ENCODE results near the gene UBAP2L. TPM values are rescaled to one million over a fixed set of nuclear protein-coding genes. Genes with fewer than 3 reads are reported as not detected.
A peak's percentile ranks its signal among the peaks of the same experiment; 100 is the strongest.

Gene UBAP2L
- total and polyA plus RNA-seq, 2 experiments from 2014 or later = 98.5 to 157 TPM

- TF ChIP-seq, protein P1, sequence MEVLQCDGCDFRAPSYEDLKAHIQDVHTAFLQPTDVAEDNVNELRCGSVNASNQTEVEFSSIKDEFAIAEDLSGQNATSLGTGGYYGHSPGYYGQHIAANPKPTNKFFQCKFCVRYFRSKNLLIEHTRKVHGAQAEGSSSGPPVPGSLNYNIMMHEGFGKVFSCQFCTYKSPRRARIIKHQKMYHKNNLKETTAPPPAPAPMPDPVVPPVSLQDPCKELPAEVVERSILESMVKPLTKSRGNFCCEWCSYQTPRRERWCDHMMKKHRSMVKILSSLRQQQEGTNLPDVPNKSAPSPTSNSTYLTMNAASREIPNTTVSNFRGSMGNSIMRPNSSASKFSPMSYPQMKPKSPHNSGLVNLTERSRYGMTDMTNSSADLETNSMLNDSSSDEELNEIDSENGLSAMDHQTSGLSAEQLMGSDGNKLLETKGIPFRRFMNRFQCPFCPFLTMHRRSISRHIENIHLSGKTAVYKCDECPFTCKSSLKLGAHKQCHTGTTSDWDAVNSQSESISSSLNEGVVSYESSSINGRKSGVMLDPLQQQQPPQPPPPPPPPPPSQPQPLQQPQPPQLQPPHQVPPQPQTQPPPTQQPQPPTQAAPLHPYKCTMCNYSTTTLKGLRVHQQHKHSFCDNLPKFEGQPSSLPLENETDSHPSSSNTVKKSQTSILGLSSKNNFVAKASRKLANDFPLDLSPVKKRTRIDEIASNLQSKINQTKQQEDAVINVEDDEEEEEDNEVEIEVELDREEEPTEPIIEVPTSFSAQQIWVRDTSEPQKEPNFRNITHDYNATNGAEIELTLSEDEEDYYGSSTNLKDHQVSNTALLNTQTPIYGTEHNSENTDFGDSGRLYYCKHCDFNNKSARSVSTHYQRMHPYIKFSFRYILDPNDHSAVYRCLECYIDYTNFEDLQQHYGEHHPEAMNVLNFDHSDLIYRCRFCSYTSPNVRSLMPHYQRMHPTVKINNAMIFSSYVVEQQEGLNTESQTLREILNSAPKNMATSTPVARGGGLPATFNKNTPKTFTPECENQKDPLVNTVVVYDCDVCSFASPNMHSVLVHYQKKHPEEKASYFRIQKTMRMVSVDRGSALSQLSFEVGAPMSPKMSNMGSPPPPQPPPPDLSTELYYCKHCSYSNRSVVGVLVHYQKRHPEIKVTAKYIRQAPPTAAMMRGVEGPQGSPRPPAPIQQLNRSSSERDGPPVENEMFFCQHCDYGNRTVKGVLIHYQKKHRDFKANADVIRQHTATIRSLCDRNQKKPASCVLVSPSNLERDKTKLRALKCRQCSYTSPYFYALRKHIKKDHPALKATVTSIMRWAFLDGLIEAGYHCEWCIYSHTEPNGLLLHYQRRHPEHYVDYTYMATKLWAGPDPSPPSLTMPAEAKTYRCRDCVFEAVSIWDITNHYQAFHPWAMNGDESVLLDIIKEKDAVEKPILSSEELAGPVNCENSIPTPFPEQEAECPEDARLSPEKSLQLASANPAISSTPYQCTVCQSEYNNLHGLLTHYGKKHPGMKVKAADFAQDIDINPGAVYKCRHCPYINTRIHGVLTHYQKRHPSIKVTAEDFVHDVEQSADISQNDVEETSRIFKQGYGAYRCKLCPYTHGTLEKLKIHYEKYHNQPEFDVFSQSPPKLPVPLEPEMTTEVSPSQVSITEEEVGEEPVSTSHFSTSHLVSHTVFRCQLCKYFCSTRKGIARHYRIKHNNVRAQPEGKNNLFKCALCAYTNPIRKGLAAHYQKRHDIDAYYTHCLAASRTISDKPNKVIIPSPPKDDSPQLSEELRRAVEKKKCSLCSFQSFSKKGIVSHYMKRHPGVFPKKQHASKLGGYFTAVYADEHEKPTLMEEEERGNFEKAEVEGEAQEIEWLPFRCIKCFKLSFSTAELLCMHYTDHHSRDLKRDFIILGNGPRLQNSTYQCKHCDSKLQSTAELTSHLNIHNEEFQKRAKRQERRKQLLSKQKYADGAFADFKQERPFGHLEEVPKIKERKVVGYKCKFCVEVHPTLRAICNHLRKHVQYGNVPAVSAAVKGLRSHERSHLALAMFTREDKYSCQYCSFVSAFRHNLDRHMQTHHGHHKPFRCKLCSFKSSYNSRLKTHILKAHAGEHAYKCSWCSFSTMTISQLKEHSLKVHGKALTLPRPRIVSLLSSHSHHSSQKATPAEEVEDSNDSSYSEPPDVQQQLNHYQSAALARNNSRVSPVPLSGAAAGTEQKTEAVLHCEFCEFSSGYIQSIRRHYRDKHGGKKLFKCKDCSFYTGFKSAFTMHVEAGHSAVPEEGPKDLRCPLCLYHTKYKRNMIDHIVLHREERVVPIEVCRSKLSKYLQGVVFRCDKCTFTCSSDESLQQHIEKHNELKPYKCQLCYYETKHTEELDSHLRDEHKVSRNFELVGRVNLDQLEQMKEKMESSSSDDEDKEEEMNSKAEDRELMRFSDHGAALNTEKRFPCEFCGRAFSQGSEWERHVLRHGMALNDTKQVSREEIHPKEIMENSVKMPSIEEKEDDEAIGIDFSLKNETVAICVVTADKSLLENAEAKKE (CRISPR knock-in tag; IDR thresholded peaks at IDR 0.05) = no peak
- TF ChIP-seq POLR2AphosphoS5 (IDR thresholded peaks at IDR 0.05; ENCODE audit: low read depth) (peak; percentile 69), EZH2 (IDR thresholded peaks at IDR 0.05; ENCODE audit: low read depth, unreplicated experiment) (no peak), JUNB (IDR thresholded peaks at IDR 0.05; ENCODE audit: unreplicated experiment) (no peak), STAT1 (IDR thresholded peaks at IDR 0.05; ENCODE audit: unreplicated experiment) (no peak), NANOG (IDR thresholded peaks at IDR 0.05; ENCODE audit: borderline replicate concordance) (no peak), CREB1 (CRISPR knock-in tag; IDR thresholded peaks at IDR 0.05; ENCODE audit: low read depth) (peak; percentile 71; the same call in 1 of the 2 replicates)
- TF ChIP-seq, protein P2, sequence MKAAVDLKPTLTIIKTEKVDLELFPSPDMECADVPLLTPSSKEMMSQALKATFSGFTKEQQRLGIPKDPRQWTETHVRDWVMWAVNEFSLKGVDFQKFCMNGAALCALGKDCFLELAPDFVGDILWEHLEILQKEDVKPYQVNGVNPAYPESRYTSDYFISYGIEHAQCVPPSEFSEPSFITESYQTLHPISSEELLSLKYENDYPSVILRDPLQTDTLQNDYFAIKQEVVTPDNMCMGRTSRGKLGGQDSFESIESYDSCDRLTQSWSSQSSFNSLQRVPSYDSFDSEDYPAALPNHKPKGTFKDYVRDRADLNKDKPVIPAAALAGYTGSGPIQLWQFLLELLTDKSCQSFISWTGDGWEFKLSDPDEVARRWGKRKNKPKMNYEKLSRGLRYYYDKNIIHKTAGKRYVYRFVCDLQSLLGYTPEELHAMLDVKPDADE (IDR thresholded peaks at IDR 0.05) = 0 out of 2 replicates have a peak, but pooled peaks have one; percentile 53
Observed at GRCh38 chr1:154272217-154272998, 51.7 kb downstream of the UBAP2L start, which contains the start of gene HAX1 (continued).

Data from GM23338 (cell line).